CD14-positive monocyte (primary cell): ENCODE data around the gene OR52B6. TPM values are rescaled to one million over a fixed set of nuclear protein-coding genes. Genes with fewer than 3 reads are reported as not detected.

Experiments
- DNase-seq, 3 donors: peaks; one replicate each; pipeline ENCODE4 v3.0.0-alpha.2; 2011 to 2022
- H2AFZ ChIP-seq: 2 replicates; pipeline ENCODE4 v1.6.0; 2012; ENCODE audit warnings: mild to moderate bottlenecking, low read depth, low read length, inconsistent platforms; ENCODE audit not compliant: insufficient read depth, poor library complexity, severe bottlenecking
- H3K27ac ChIP-seq, 2 donors: 1 replicate in 1 of 2; 2 replicates in 1 of 2; pipeline ENCODE4 v1.5.1; 2012 to 2013; ENCODE audit warnings: low read length in 2 of 2, control low read depth in 1 of 2, inconsistent platforms in 1 of 2, low read depth in 1 of 2, mild to moderate bottlenecking in 1 of 2
- H3K27me3 ChIP-seq, 2 donors: one replicate each; pipeline versions ENCODE4 v1.6.0 to v1.6.1; 2011 to 2013; ENCODE audit warnings: low read length in 2 of 2; ENCODE audit not compliant: control insufficient read depth in 2 of 2, insufficient read depth in 2 of 2
- H3K36me3 ChIP-seq, 2 donors: replicated peaks in 1 of 2; 1 replicate in 1 of 2; 2 replicates in 1 of 2; pipeline versions ENCODE4 v1.5.1 to v1.6.1; 2012 to 2013; ENCODE audit warnings: low read length in 2 of 2, control low read depth in 1 of 2, inconsistent platforms in 1 of 2, mild to moderate bottlenecking in 1 of 2; ENCODE audit not compliant: insufficient read depth in 2 of 2, control insufficient read depth in 1 of 2
- H3K4me1 ChIP-seq, 2 donors: 1 replicate in 1 of 2; 2 replicates in 1 of 2; pipeline versions ENCODE4 v1.5.1 to v1.6.1; 2012 to 2013; ENCODE audit warnings: low read length in 2 of 2, control low read depth in 1 of 2, inconsistent platforms in 1 of 2, mild to moderate bottlenecking in 1 of 2, moderate library complexity in 1 of 2; ENCODE audit not compliant: insufficient read depth in 2 of 2, control insufficient read depth in 1 of 2
- H3K4me2 ChIP-seq: replicated peaks from 2 replicates; pipeline ENCODE3; 2012; ENCODE audit warnings: low read length, moderate library complexity, mild to moderate bottlenecking; ENCODE audit not compliant: poor library complexity, severe bottlenecking; ENCODE audit errors: extremely low read depth
- H3K4me3 ChIP-seq, 3 experiments: fragments of 200-600 bp in 1 of 3; sonication (generic) in 1 of 3; replicated peaks in 1 of 3; 1 replicate in 2 of 3; 2 replicates in 1 of 3; pipeline ENCODE4 v1.5.1; 2011 to 2013; ENCODE audit warnings: low read length in 3 of 3, mild to moderate bottlenecking in 3 of 3, control low read depth in 2 of 3, low read depth in 2 of 3, inconsistent platforms in 1 of 3, moderate library complexity in 1 of 3
- H3K79me2 ChIP-seq: 2 replicates; pipeline ENCODE4 v1.6.0; 2012; ENCODE audit warnings: mild to moderate bottlenecking, control low read depth, inconsistent platforms, low read length, moderate library complexity; ENCODE audit not compliant: insufficient read depth
- H3K9ac ChIP-seq: 2 replicates; pipeline ENCODE4 v1.6.0; 2017; ENCODE audit warnings: low read length, mild to moderate bottlenecking; ENCODE audit not compliant: insufficient read depth, poor library complexity, severe bottlenecking
- H3K9me3 ChIP-seq, 2 donors: replicated peaks in 1 of 2; 1 replicate in 1 of 2; 2 replicates in 1 of 2; pipeline versions ENCODE4 v1.5.1 to v1.6.1; 2012 to 2013; ENCODE audit warnings: low read length in 2 of 2, control low read depth in 1 of 2; ENCODE audit not compliant: control insufficient read depth in 1 of 2, insufficient read depth in 1 of 2
- H4K20me1 ChIP-seq: 2 replicates; pipeline ENCODE4 v1.6.0; 2012; ENCODE audit warnings: mild to moderate bottlenecking, low read length, control low read depth, moderate library complexity; ENCODE audit not compliant: insufficient read depth
- H3K27ac Mint-ChIP-seq, 7 donors: one replicate each; pipeline ENCODE4 v1.8.0; 2020; ENCODE audit warnings: mild to moderate bottlenecking in 7 of 7, mixed read lengths in 7 of 7, moderate library complexity in 6 of 7, inconsistent platforms in 2 of 7
- H3K27me3 Mint-ChIP-seq, 3 donors: one replicate each; pipeline ENCODE4 v1.8.0; 2021 to 2022; ENCODE audit warnings: low read depth in 3 of 3, mild to moderate bottlenecking in 3 of 3, mixed read lengths in 3 of 3, moderate library complexity in 3 of 3, inconsistent platforms in 1 of 3
- H3K36me3 Mint-ChIP-seq, 2 donors: one replicate each; pipeline ENCODE4 v1.8.0; 2020; ENCODE audit warnings: mixed read lengths in 2 of 2, inconsistent platforms in 1 of 2, mild to moderate bottlenecking in 1 of 2
- H3K4me1 Mint-ChIP-seq: one replicate; pipeline ENCODE4 v1.8.0; 2020; ENCODE audit warnings: mild to moderate bottlenecking, mixed read lengths
- H3K4me3 Mint-ChIP-seq, 2 donors: one replicate each; pipeline ENCODE4 v1.8.0; 2020; ENCODE audit warnings: mild to moderate bottlenecking in 2 of 2, mixed read lengths in 2 of 2, moderate library complexity in 1 of 2
- H3K9me3 Mint-ChIP-seq, 7 donors: one replicate each; pipeline ENCODE4 v1.8.0; 2020 to 2022; ENCODE audit warnings: mixed read lengths in 7 of 7, mild to moderate bottlenecking in 6 of 7, moderate library complexity in 6 of 7, inconsistent platforms in 2 of 7
- CTCF ChIP-seq: fragments of 200-600 bp; IDR thresholded peaks from one replicate; pipeline ENCODE4 v1.8.0; 2022; ENCODE audit warnings: antibody characterized with exemption, mild to moderate bottlenecking
- WGBS: methylation state at CpG from one replicate; pipeline ENCODE4 v1.1.5; 2013; ENCODE audit warnings: missing lambda C conversion rate; ENCODE audit not compliant: insufficient coverage; 5-methylcytosine and 5-hydroxymethylcytosine counted together
- intact Hi-C, 2 donors: fragments of 100-400 bp; cut with micrococcal nuclease; formaldehyde crosslinking; loops; one replicate each; pipeline versions ENCODE4 v1.15.0 to v1.15.1; 2023
- polyA plus RNA-seq, 3 donors: library from polyadenylated mRNA; depleted of rRNA in 1 of 3; unstranded in 2 of 3; stranded (reverse) in 1 of 3; fragments of 300-500 nt in 2 of 3; fragments of >200 nt in 1 of 3; fragmentation: Illumina TruSeq in 2 of 3; gene quantifications; 1 replicate in 2 of 3; 2 replicates in 1 of 3; pipeline ENCODE4 v1.2.3, GENCODE V29; 2012 to 2021

The OR52B6 gene
- polyA plus RNA-seq, 3 donors = not detected

DNA sequence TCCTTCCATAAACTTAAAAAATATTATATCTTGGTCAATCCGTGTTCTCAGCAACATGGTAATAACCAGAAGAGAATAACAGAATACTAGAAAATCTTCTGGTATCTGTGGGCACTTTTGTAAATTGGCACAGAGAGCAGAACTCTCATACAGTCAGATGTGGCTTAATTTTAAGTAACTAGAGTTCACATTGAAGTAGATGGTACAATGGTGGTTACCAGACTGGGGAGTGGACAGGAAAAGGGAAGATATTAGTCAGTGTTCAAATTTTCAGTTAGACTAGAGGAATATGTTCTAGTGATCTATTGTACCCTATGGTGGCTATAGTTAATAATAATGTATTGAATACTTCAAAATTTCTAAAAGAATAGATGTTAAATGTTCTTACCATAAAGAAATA is 39.2 kb upstream of the OR52B6 start:
- intact Hi-C loops = no loop called here
- DNase-seq = no peak
- no peaks in the 10 kb centered on the region for H3K36me3 ChIP-seq
- H3K79me2 ChIP-seq = no peaks in the 10 kb centered on the region
- no peak overlapping the region for H3K9ac ChIP-seq
- no peaks in the 10 kb centered on the region for H3K27me3 Mint-ChIP-seq
- no peak for TF ChIP-seq CTCF
- H3K4me3 Mint-ChIP-seq = no peak overlapping the region
- no peaks in the 10 kb centered on the region for H3K9me3 ChIP-seq
- no peaks in the 10 kb centered on the region for H3K36me3 Mint-ChIP-seq
- H3K4me3 ChIP-seq = no peak overlapping the region
- H3K27ac Mint-ChIP-seq = no peak overlapping the region
- H3K27me3 ChIP-seq = no peaks in the 10 kb centered on the region
- no peak overlapping the region for H3K27ac ChIP-seq
- H3K4me2 ChIP-seq = no peak overlapping the region
- no peaks in the 10 kb centered on the region for H3K4me1 ChIP-seq
- no peaks in the 10 kb centered on the region for H3K4me1 Mint-ChIP-seq
- peaks cover 0 to 12% (median 6%) of the 10 kb centered on the region in 7 donors for H3K9me3 Mint-ChIP-seq
- WGBS = no CpG with 5 or more reads among the region's 1 CpG
- H4K20me1 ChIP-seq = no peaks in the 10 kb centered on the region
- H2AFZ ChIP-seq = no peak overlapping the region

DNA sequence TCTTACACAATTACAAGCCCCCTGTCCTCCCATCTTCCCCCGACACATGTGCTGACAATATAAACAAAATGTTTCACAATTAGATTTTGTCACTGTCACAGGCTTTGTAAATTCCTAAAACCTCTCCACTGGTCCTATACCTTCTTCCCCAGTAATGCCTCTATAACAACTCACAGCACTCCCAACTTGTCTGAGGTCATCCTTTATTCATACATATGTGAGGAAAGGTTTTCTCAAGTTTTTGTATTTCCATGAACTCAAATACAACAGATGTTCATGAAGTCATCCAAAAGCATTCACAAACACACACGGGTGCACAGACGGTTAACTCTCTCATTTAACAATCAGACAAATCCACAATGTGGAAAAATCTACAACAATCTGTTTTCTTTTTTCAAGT is 34.2 kb upstream of the OR52B6 start:
- no peak overlapping the region for H3K4me2 ChIP-seq
- no peak overlapping the region for H2AFZ ChIP-seq

More for the DNA sequence above, 34.2 kb upstream of the OR52B6 start:
- Mint-ChIP-seq H3K4me3 (no peak overlapping the region), H3K4me1 (no peaks in the 10 kb centered on the region), H3K36me3 (no peaks in the 10 kb centered on the region), H3K27ac (no peak overlapping the region), H3K27me3 (peaks cover 0 to 2% (median 0%) of the 10 kb centered on the region in 3 donors), H3K9me3 (peaks cover 0 to 3% (median 0%) of the 10 kb centered on the region in 7 donors)
- Histone ChIP-seq H4K20me1 (no peaks in the 10 kb centered on the region), H3K4me1 (no peaks in the 10 kb centered on the region), H3K9me3 (no peaks in the 10 kb centered on the region), H3K27me3 (no peaks in the 10 kb centered on the region), H3K9ac (no peak overlapping the region), H3K36me3 (no peaks in the 10 kb centered on the region), H3K79me2 (no peaks in the 10 kb centered on the region), H3K4me3 (no peak overlapping the region), H3K27ac (no peak overlapping the region)
- no peak for DNase-seq
- intact Hi-C loops = no loop called here
- no peak for TF ChIP-seq CTCF
- 70% methylated on average over 1 of the region's 3 CpGs for WGBS
